Stimulated activated effector memory CD8-positive, alpha-beta T cell treated with anti-CD3 and anti-CD28 coated beads, Interleukin-12 subunit alpha, Interleukin-12 subunit beta, amount 100 ng/mL, for 72 hours (primary cell): ENCODE data around the gene ZNF442.
"Not testable (repeated sequence)": the region's sequence is repeated elsewhere in the genome, so short reads cannot be mapped to it uniquely, and the experiment has no call there.

ENCODE experiments used
- ATAC-seq: fragments of 150-1000 bp; cut with Tn5 transposase; 2 replicates; pipeline ENCODE4 v1.10.0; 2021
- DNase-seq, 2 donors: peaks; one replicate each; pipeline ENCODE4 v3.0.0; 2021 to 2022; ENCODE audit warnings: low spot score in 2 of 2
- H3K27ac Mint-ChIP-seq: one replicate; pipeline ENCODE4 v1.8.0; 2022; ENCODE audit warnings: mild to moderate bottlenecking, mixed read lengths
- H3K36me3 Mint-ChIP-seq: one replicate; pipeline ENCODE4 v1.8.0; 2022; ENCODE audit warnings: mild to moderate bottlenecking, mixed read lengths
- H3K4me1 Mint-ChIP-seq: one replicate; pipeline ENCODE4 v1.8.0; 2022; ENCODE audit warnings: mixed read lengths
- H3K4me3 Mint-ChIP-seq: one replicate; pipeline ENCODE4 v1.8.0; 2022; ENCODE audit warnings: mild to moderate bottlenecking, mixed read lengths
- H3K9me3 Mint-ChIP-seq: one replicate; pipeline ENCODE4 v1.8.0; 2022; ENCODE audit warnings: mixed read lengths

ZNF442 gene

GRCh38 chr19:12350185-12350889, 15.1 kb downstream of the ZNF442 start:
- Mint-ChIP-seq H3K27ac (no peak overlapping the region), H3K9me3 (peaks cover 29% of the 10 kb centered on the region), H3K4me1 (no peaks in the 10 kb centered on the region), H3K36me3 (no peaks in the 10 kb centered on the region), H3K4me3 (no peak overlapping the region)
- DNase-seq: no peak
- no peak for ATAC-seq

- DNase-seq (no peak), ATAC-seq (peak; percentile 69)
- H3K4me1 Mint-ChIP-seq: no peaks in the 10 kb centered on the region
- no peaks in the 10 kb centered on the region for H3K36me3 Mint-ChIP-seq
- H3K4me3 Mint-ChIP-seq: no peak overlapping the region
- H3K27ac Mint-ChIP-seq: no peak overlapping the region
- peaks cover 26% of the 10 kb centered on the region for H3K9me3 Mint-ChIP-seq
These were observed 18.6 kb downstream of the ZNF442 start for GRCh38 chr19:12346896-12347295.

GRCh38 chr19:12345197-12345596, 20.3 kb downstream of the ZNF442 start:
- ATAC-seq (no peak), DNase-seq (no peak)
- Mint-ChIP-seq H3K4me3 (no peak overlapping the region), H3K4me1 (no peaks in the 10 kb centered on the region), H3K9me3 (peaks cover 17% of the 10 kb centered on the region), H3K36me3 (no peaks in the 10 kb centered on the region), H3K27ac (no peak overlapping the region)

- peak; percentile 97 for ATAC-seq
- H3K27ac Mint-ChIP-seq: peak within 1 kb of the TSS; percentile 95
- no peaks in the 10 kb centered on the region for H3K9me3 Mint-ChIP-seq
- peak; percentile 90 to 98 for DNase-seq
- peaks cover 33% of the 10 kb centered on the region for H3K4me1 Mint-ChIP-seq
- H3K36me3 Mint-ChIP-seq: peaks cover 16% of the 10 kb centered on the region
- peak within 1 kb of the TSS; percentile 94 for H3K4me3 Mint-ChIP-seq
These were observed 32.0 kb downstream of the ZNF442 start, which contains the start of gene ZNF563 for GRCh38 chr19:12333162-12334159. TSS of gene ZNF563 (minus strand) at chr19:12333633. CDS start at chr19:12333482, 151 bp downstream.

GRCh38 chr19:12331211-12331941, 34.1 kb downstream of the ZNF442 start:
- Mint-ChIP-seq H3K27ac (peak overlapping the region; percentile 58), H3K4me3 (peak overlapping the region; percentile 94), H3K4me1 (peaks cover 33% of the 10 kb centered on the region), H3K9me3 (no peaks in the 10 kb centered on the region), H3K36me3 (peaks cover 16% of the 10 kb centered on the region)
- ATAC-seq (peak; percentile 82), DNase-seq (peak; percentile 6 to 54)

- Mint-ChIP-seq H3K9me3 (no peaks in the 10 kb centered on the region), H3K36me3 (peaks cover 16% of the 10 kb centered on the region), H3K27ac (no peak overlapping the region), H3K4me1 (peaks cover 33% of the 10 kb centered on the region), H3K4me3 (no peak overlapping the region)
- DNase-seq: no peak
- no peak for ATAC-seq
These were observed 35.1 kb downstream of the ZNF442 start for GRCh38 chr19:12330340-12330739.

- Mint-ChIP-seq H3K36me3 (peaks cover 22% of the 10 kb centered on the region), H3K27ac (no peak overlapping the region), H3K4me3 (no peak overlapping the region), H3K4me1 (peaks cover 2% of the 10 kb centered on the region), H3K9me3 (peaks cover 3% of the 10 kb centered on the region)
- ATAC-seq: no peak
- no peak for DNase-seq
These were observed 39.8 kb downstream of the ZNF442 start for GRCh38 chr19:12325690-12326089.

- H3K36me3 Mint-ChIP-seq: peaks cover 44% of the 10 kb centered on the region
- ATAC-seq (no peak), DNase-seq (no peak)
- no peaks in the 10 kb centered on the region for H3K4me1 Mint-ChIP-seq
- no peak overlapping the region for H3K27ac Mint-ChIP-seq
- peaks cover 22% of the 10 kb centered on the region for H3K9me3 Mint-ChIP-seq
- no peak overlapping the region for H3K4me3 Mint-ChIP-seq
These were observed 46.6 kb downstream of the ZNF442 start for GRCh38 chr19:12318782-12319413.

- Mint-ChIP-seq H3K9me3 (peaks cover 17% of the 10 kb centered on the region), H3K4me3 (no peak overlapping the region)
These were observed 50.9 kb downstream of the ZNF442 start for GRCh38 chr19:12314553-12314952.

GRCh38 chr19:12308891-12309290, 56.6 kb downstream of the ZNF442 start:
- H3K4me1 Mint-ChIP-seq, H3K9me3 Mint-ChIP-seq, H3K36me3 Mint-ChIP-seq, ATAC-seq, DNase-seq, H3K4me3 Mint-ChIP-seq, H3K27ac Mint-ChIP-seq: not testable (repeated sequence)

More at GRCh38 chr19:12314553-12314952, 50.9 kb downstream of the ZNF442 start:
- no peaks in the 10 kb centered on the region for H3K4me1 Mint-ChIP-seq
- DNase-seq: no peak
- no peak overlapping the region for H3K27ac Mint-ChIP-seq
- peaks cover 11% of the 10 kb centered on the region for H3K36me3 Mint-ChIP-seq
- ATAC-seq: no peak
